OCI-M2 (cell line): ENCODE results near the gene ERI2.
"Not testable (repeated sequence)": the region's sequence is repeated elsewhere in the genome, so short reads cannot be mapped to it uniquely, and the experiment has no call there.

Experiments used
- DNase-seq: peaks from one replicate; lab custom pipeline; 2025; ENCODE audit not compliant: unreplicated experiment; lab: John Stamatoyannopoulos, UW

ERI2 gene

GRCh38 chr16:20766294-20766693 lies 40.0 kb downstream of the ERI2 start:
- DNase-seq: no peak

DNA sequence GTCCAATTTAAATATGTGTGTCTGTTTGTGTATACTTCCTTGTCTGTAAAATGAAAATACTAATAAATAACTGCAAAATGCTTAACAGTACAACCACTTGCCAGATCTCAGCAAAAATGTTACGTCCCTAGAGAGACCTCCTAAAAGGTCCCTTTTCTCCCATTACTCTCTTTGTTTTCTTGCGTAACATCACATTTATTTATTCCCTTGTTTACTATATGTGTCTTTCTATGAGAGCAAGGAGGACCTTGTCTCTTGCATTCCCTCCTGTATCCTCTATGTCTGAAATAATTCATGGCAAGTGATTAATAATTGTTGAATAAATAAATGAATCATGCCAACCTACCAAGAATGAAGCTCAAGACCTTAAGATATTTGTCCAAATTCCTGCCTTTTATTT lies 40.5 kb downstream of the ERI2 start:
- no peak for DNase-seq

DNA sequence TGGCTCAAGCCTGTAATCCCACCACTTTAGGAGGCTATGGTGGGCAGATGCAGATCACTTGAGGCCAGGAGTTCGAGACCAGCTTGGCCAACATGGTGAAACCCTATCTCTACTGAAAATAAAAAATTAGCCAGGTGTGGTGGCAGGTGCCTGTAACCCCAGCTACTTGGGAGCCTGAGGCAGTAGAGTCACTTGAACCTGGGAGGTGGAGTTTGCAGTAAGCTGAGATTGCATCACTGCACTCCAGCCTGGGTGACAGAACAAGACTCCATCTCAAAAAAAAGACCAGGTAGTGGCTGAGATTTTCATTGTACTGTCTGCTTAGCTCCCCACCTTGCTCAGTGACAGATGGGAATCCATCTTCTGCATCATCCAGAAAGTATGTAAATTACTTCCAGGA lies 41.8 kb downstream of the ERI2 start:
- DNase-seq: not testable (repeated sequence)

DNA sequence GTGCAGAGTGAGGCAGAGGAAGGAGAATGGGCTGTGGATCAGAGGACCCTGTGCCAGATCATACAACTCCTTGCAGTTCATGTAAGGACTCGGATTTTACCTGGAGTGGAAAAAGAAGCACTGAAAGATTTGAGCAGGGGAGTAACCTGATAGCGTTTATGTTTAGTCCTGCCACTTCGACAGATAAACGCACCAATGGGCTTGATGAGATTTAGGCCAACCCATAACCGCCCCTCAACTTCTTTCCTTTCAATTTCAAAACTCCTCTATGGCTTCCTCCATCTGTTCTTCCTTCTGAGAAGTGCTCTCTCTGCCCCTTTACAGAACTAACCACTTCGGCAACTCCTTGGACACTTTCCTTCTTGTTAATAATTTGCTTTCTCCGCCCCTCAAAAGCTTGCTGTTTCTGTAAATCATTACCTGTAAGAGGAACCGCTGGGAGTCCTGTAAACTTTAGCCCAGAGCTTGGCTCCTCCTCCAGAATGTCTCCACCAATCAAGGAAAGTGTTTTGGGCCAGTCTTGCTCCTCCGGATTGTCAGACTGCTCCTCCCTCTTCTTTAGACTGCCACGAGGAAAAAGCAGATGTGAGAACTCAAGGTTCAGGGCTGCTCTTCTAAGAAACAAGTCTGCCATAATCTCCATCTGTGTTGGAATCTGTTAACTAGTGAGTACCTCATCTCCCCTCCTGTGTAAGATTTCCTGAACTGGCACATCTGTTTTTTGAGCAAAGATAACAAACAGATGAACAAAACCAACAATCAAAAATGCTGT lies 42.6 kb downstream of the ERI2 start, which contains the start of gene ACSM3:
Gene ACSM3 (plus strand): TSS at position 554 of the 772 bp plus-strand sequence. CDS start 6,021 bp downstream, outside the sequence.
- no peak for DNase-seq

- no peak for DNase-seq
Measured at GRCh38 chr16:20762404-20763123, 43.7 kb downstream of the ERI2 start.

DNA sequence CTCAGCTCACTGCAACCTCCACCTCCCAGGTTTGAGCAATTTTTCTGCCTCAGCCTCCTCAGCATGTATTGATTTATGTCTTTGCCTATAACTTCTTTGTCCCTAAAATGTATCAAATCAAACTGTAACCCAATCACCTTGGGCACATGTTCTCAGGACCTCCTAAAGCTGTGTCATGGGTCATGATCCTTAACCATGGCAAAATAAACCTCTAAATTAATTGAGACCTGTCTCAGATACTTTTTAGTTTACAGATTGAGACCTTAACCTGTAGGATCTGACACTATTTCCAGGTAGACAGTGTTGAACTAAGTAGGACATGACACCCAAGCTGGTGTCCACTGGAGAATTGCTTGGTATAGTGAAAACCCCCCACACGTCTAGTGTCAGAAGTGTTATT lies 45.1 kb downstream of the ERI2 start:
- DNase-seq: no peak

DNA sequence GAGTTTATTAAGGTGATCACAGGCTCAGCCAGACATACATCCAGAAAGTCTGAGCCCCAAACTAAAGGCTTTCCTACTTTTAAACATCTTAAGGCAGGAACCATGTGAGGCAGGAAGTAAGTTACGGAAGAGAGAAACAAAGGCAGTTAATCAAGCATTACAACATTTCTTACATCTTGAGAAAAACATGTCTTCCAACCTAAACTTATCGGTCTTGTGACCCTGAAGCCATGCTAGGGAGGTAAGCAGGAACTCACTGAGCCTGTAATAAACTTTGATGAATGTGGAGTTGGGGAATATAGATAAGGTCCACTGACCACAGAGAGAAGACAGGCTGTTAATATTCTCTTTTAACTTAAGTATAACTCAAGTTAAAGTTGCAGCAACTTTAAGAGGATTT lies 45.9 kb downstream of the ERI2 start:
- no peak for DNase-seq

DNA sequence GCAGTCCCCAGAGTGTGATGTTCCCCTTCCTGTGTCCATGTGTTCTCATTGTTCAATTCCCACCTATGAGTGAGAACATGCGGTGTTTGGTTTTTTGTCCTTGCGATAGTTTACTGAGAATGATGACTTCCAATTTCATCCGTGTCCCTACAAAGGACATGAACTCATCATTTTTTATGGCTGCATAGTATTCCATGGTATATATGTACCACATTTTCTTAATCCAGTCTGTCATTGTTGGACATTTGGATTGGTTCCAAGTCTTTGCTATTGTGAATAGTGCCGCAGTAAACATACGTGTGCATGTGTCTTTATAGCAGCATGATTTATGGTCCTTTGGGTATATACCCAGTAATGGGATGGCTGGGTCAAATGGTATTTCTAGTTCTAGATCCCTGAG lies 50.5 kb downstream of the ERI2 start:
- DNase-seq: not testable (repeated sequence)

GRCh38 chr16:20755238-20755637 lies 51.0 kb downstream of the ERI2 start:
- no peak for DNase-seq

DNA sequence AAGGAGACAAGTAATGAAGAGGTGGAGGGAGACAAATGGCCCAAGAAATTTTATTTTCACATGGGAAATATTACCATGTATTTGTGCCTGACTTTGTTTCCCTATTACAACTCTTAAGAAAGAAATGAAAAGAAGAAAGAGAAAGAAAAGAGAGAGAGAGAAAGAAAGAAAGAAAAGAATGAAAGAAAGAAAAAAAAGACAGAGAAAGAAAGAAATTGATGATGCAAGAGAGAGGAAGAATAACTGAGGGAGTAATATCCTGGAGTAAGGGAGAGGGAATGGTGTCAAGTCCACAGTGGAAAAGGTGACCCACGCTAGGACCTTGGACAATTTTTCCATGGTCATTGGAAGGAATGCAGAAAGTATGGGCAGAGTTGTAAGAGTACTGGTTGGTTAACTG lies 52.5 kb downstream of the ERI2 start:
- DNase-seq: no peak

GRCh38 chr16:20750558-20750957 lies 55.7 kb downstream of the ERI2 start:
- DNase-seq: no peak

GRCh38 chr16:20749474-20749873 lies 56.8 kb downstream of the ERI2 start:
- no peak for DNase-seq

DNA sequence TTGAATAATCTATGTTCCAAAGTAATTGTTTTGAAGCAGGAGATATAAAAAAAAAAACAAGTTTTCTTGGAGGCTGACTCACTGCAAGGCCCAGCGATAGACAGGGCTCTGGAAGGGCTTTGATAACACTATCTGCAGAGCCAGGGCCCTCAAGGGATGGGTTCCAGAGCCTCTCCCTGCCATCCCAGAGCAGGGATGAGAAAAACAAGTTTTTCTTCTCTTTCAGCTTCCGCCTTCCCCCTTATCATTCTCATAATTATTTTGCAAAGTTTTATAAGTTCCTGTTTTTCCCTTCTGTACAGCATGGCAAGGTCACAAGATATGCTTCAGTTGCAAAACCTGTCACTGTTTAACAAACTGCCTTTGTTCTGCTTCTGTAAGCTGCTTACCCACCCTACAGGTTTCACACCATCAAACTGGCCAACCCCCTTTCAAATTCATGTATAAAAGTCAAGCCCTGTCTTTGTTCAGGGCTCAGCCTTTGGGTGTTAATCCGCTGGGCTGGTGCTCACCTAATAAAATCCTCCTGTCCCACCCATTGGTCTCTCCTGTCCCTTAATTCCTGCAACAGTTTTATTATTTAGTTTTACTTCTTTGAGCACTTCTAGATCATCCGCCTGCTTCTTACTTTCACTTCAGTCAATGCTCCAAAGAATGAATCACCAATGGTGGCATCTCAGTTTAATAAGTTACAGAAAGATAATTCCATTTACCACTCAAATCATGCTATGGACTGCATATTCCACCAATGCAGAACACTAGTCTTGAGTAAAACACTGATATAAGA lies 59.0 kb downstream of the ERI2 start:
- DNase-seq: peak; percentile 54

DNA sequence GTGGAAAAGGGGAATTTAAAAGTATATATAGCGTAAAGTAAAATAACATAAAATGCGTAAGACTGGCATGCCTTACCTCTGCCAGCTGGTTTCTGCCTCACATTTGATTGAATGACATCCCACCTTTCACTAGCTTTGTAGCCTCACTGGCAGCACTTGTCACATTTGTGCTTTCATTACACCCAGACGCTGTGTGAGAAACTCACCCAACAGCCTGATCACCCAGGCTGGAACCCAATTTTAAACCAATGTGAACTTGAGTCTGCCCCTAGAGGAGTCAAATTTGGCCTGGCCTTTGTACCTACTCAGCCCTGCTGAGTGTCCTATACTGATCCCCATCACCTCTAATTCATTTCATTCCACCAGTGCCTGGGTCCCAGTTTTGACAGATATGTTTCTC lies 59.8 kb downstream of the ERI2 start:
- DNase-seq: no peak
